Stimulated activated memory B cell treated with anti-CD40 and anti-IgM and Interleukin-4, amounts not matched to agents 10 μg/mL and 1 μg/mL and 100 μg/mL, for 72 hours (primary cell): ENCODE measurements around the gene TUBGCP2.
"Not testable (repeated sequence)": the region's sequence is repeated elsewhere in the genome, so short reads cannot be mapped to it uniquely, and the experiment has no call there.

Source experiments
- ATAC-seq: fragments of 150-1000 bp; cut with Tn5 transposase; 2 replicates; pipeline ENCODE4 v1.10.0; 2021
- H3K27ac Mint-ChIP-seq: one replicate; pipeline ENCODE4 v1.8.0; 2022; ENCODE audit warnings: mild to moderate bottlenecking, mixed read lengths
- H3K27me3 Mint-ChIP-seq: one replicate; pipeline ENCODE4 v1.8.0; 2022; ENCODE audit warnings: mixed read lengths
- H3K36me3 Mint-ChIP-seq: one replicate; pipeline ENCODE4 v1.8.0; 2022; ENCODE audit warnings: mixed read lengths
- H3K4me1 Mint-ChIP-seq: one replicate; pipeline ENCODE4 v1.8.0; 2022; ENCODE audit warnings: mixed read lengths
- H3K4me3 Mint-ChIP-seq: one replicate; pipeline ENCODE4 v1.8.0; 2022; ENCODE audit warnings: mild to moderate bottlenecking, moderate library complexity, mixed read lengths
- H3K9me3 Mint-ChIP-seq: one replicate; pipeline ENCODE4 v1.8.0; 2022; ENCODE audit warnings: mixed read lengths

The TUBGCP2 gene

GRCh38 chr10:133236401-133237240, 72.1 kb downstream of the TUBGCP2 start:
- H3K9me3 Mint-ChIP-seq, result no peaks in the 10 kb centered on the region

GRCh38 chr10:133235932-133236331, 72.7 kb downstream of the TUBGCP2 start:
- peak overlapping the region; percentile 41 for H3K4me3 Mint-ChIP-seq
- H3K4me1 Mint-ChIP-seq, result peaks cover 36% of the 10 kb centered on the region
- H3K9me3 Mint-ChIP-seq, result no peaks in the 10 kb centered on the region
- H3K27ac Mint-ChIP-seq, result peak overlapping the region; percentile 46
- no peak for ATAC-seq
- no peaks in the 10 kb centered on the region for H3K36me3 Mint-ChIP-seq
- peaks cover 82% of the 10 kb centered on the region for H3K27me3 Mint-ChIP-seq

More at GRCh38 chr10:133236401-133237240, 72.1 kb downstream of the TUBGCP2 start:
- Mint-ChIP-seq H3K27me3 (peaks cover 75% of the 10 kb centered on the region), H3K4me3 (no peak overlapping the region), H3K27ac (no peak overlapping the region), H3K36me3 (no peaks in the 10 kb centered on the region), H3K4me1 (peaks cover 43% of the 10 kb centered on the region)
- no peak for ATAC-seq

DNA sequence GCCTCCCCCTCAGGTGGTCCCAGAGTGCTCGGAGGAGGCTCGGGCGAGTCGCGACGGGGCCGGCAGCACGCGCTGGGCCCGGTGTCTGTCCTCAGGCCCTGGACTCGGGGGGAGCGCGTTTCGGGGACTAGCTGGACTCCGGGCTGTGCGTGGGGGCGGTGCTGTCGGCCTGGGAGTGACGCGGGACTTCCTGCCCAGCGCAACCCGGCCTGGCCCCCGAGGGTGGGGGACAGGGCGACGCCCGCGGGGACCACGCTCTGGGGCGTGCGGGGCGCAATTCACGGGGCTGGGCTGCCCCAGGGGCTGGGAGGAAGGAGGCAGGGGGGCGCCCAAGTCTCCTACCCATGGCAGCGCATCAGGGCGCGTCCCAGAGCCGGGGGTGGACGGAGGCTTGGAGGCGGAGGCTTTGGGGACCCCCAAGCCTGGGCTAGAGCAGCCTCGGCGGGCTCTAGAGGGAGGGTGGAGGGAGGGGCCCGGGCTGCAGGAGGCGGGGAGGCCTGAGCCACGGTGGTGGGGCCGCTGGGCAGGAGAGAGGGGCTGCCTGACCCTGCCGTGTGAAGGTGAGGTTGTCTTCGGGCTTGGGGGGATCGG, 73.3 kb downstream of the TUBGCP2 start:
- ATAC-seq, result no peak
- no peaks in the 10 kb centered on the region for H3K36me3 Mint-ChIP-seq
- peaks cover 30% of the 10 kb centered on the region for H3K4me1 Mint-ChIP-seq
- peak overlapping the region; percentile 69 for H3K4me3 Mint-ChIP-seq
- H3K27ac Mint-ChIP-seq, result peak overlapping the region; percentile 57
- peaks cover 85% of the 10 kb centered on the region for H3K27me3 Mint-ChIP-seq
- H3K9me3 Mint-ChIP-seq, result no peaks in the 10 kb centered on the region

DNA sequence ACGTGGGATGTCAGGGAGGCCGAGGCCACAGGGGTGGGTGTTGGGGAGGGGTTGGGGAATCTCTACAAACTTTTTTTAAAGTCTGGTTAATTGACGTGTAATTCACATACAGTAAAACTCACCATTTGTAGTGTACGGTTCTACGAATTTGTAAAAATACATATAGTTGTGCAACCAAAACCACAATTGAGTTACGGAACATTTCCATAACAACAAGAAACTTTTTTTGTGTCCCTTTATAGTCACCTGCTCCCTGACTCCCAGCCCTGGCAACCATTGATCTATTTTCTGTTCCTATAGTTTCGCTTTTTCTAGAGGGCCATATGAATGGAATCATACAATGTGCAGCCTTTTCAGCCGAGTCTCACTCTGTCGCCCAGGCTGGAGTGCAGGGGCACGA, 73.9 kb downstream of the TUBGCP2 start:
- Mint-ChIP-seq H3K27me3 (peaks cover 84% of the 10 kb centered on the region), H3K27ac (peak overlapping the region; percentile 57), H3K4me3 (peak overlapping the region; percentile 69), H3K4me1 (peaks cover 30% of the 10 kb centered on the region)
- ATAC-seq, H3K9me3 Mint-ChIP-seq, H3K36me3 Mint-ChIP-seq: not testable (repeated sequence)

DNA sequence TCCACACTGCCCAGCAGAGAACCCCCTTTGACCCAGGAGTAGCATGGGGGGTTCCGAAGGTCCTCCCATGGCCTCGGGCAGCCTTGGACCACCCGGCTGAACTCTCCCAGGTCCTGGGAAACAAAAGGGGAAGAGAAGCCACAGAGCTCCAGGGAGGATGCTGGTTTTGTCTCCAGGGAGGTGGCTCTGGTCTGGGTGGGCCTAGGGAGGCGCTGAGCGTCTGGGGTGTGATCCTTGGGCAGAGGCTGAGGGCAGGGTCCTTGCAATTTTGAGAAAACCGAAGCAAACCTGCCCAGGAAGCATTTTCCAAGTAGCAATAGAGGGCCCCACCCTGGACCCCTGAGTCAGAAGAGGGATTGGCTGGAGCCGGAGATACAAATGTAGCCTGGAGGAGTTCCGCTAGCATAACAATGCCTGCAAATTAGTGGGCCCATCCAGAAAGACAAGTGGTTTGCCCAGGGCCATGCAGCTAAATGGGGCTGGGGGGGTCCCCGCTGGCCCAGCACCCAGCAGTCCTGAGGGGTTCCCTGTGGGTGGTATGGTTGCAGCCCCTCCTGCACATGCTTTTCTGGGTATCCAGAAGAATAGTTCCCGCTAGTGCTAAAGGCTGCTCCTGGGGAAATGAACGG, 76.6 kb downstream of the TUBGCP2 start:
- Mint-ChIP-seq H3K27ac (no peak overlapping the region), H3K27me3 (peaks cover 84% of the 10 kb centered on the region)

DNA sequence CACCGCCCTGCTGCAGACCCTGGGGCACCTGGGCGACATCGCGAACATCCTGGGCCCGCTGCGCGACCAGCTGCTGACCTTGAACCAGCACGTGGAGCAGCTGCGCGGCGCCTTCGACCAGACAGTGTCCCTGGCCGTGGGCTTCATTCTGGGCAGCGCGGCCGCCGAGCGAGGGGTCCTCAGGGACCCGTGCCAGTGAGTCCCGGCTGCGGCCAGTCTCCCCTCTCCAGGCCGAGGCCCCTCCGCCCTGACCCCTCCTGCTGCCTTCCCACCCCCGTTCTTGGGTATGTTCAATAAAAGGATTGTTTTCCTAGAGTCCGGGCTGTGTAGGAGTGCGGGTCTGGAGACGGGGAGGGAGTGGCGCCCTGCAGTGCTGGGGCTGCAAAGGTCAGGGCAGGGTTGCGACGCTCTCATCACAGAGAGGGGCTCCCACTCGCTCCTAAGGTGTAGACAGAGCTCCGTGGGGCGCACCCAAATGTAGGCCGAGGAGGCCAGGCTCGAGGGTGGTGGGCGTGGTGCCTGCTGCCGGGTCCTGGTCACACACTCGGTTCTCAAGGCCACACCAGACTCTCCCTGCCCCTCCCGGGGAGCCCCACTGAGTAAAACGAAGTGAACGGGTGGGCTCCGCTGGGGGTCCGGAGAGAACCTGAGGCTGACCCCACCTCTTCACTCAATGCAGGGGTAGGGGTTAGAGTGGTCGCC, 77.3 kb downstream of the TUBGCP2 start:
- no peak for ATAC-seq
- peaks cover 26% of the 10 kb centered on the region for H3K4me1 Mint-ChIP-seq
- no peak overlapping the region for H3K27ac Mint-ChIP-seq
- no peaks in the 10 kb centered on the region for H3K36me3 Mint-ChIP-seq
- no peaks in the 10 kb centered on the region for H3K9me3 Mint-ChIP-seq
- H3K27me3 Mint-ChIP-seq, result peaks cover 89% of the 10 kb centered on the region
- peak overlapping the region; percentile 69 for H3K4me3 Mint-ChIP-seq

More for the DNA sequence above, 76.6 kb downstream of the TUBGCP2 start:
- Mint-ChIP-seq H3K4me1 (peaks cover 19% of the 10 kb centered on the region), H3K4me3 (no peak overlapping the region), H3K9me3 (no peaks in the 10 kb centered on the region), H3K36me3 (no peaks in the 10 kb centered on the region)
- ATAC-seq, result no peak

DNA sequence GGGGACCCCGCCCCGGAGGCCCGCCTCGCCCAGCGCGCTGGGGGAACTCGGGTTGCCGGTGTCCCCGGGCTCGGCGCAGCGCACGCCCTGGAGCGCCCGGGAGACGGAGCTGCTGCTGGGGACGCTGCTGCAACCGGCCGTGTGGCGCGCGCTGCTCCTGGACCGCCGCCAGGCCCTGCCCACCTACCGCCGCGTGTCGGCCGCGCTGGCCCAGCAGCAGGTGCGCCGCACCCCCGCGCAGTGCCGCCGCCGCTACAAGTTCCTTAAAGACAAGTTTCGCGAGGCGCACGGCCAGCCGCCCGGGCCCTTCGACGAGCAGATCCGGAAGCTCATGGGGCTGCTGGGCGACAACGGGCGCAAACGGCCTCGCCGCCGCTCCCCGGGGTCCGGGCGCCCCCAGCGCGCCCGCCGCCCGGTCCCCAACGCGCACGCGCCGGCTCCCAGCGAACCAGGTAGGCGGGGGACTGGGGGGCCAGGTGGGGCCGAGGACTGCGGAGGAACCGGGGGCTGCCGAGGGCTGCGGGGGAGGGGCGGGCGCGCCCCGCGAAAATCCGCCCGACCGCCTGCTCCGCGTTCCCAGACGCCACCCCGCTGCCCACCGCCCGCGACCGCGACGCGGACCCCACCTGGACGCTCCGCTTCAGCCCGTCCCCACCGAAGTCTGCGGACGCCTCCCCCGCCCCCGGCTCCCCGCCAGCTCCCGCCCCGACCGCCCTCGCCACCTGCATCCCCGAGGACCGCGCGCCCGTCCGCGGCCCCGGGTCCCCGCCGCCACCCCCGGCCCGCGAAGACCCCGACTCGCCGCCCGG, 78.1 kb downstream of the TUBGCP2 start:
- peak overlapping the region; percentile 51 for H3K4me3 Mint-ChIP-seq

GRCh38 chr10:133230044-133230361, 78.7 kb downstream of the TUBGCP2 start, which contains the start of gene UTF1:
UTF1 (plus strand) TSS chr10:133230217; CDS start chr10:133230289, 72 bp downstream.
- Mint-ChIP-seq H3K9me3 (no peaks in the 10 kb centered on the region), H3K27ac (no peak within 1 kb of the TSS), H3K27me3 (peaks cover 91% of the 10 kb centered on the region), H3K4me3 (peak within 1 kb of the TSS; percentile 69), H3K4me1 (peaks cover 29% of the 10 kb centered on the region), H3K36me3 (no peaks in the 10 kb centered on the region)
- peak; percentile 2 for ATAC-seq

More for the DNA sequence above, 78.1 kb downstream of the TUBGCP2 start:
- H3K36me3 Mint-ChIP-seq, result no peaks in the 10 kb centered on the region
- peaks cover 28% of the 10 kb centered on the region for H3K4me1 Mint-ChIP-seq
- H3K27me3 Mint-ChIP-seq, result peaks cover 91% of the 10 kb centered on the region
- no peak overlapping the region for H3K27ac Mint-ChIP-seq
- ATAC-seq, result peak; percentile 51
- H3K9me3 Mint-ChIP-seq, result no peaks in the 10 kb centered on the region

- Mint-ChIP-seq H3K9me3 (no peaks in the 10 kb centered on the region), H3K4me3 (peak overlapping the region; percentile 62), H3K4me1 (peaks cover 27% of the 10 kb centered on the region), H3K36me3 (no peaks in the 10 kb centered on the region), H3K27me3 (peaks cover 91% of the 10 kb centered on the region), H3K27ac (no peak overlapping the region)
- no peak for ATAC-seq
Observed at GRCh38 chr10:133229265-133230043, 79.2 kb downstream of the TUBGCP2 start.
